ENCODE data around the gene EYA2.
"Not testable (repeated sequence)": the region's sequence is repeated elsewhere in the genome, so short reads cannot be mapped to it uniquely, and the experiment has no call there.

The EYA2 gene

DNA sequence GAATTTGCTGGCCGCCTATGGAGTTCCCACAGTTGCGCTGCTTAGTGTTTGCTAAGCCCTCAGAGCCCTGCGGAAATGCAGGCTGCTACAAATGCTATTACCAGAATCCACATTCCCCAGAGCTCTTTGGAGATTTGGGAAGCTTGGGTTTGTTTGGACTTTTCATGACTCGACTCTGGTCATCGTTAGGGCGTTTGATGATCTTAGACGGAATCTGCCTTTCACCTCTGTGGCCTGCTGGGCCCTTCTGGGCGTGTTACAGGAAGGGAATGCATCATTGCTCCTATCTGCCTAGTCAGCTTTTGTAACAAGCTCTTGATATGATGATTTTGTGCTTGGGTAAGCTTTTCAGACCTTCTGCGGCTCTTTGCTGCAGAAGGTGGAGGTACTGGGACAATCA is 50.8 kb downstream of the EYA2 start:
- H3K4me3 ChIP-seq (ENCODE audit: low read length) = no peak overlapping the region
- DNase-seq (ENCODE audit: low read depth, low spot score) = no peak

- no peak overlapping the region for H3K4me3 ChIP-seq (ENCODE audit: low read length)
- DNase-seq (ENCODE audit: low read depth, low spot score) = no peak
These were observed 51.6 kb downstream of the EYA2 start for GRCh38 chr20:46946181-46946624.

DNA sequence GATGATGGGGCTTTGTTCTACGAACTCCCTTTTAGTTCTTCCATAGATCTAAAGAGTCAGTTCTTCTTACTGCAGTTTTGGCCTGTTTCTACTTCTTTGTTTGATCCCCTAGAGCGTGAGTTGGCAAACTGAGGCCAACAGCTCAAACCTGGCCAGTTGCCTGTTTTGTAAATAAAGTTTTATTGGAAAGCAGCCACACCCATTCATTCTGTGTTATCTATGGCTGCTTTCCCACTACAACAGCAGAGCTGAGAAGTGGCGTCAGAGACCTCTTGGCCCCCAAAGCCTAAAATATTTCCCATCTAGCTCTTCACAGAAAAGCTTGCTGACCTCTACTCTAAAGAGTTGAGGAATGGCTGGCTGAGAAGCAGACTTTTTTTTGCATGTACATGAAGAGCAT is 52.2 kb downstream of the EYA2 start:
- H3K4me3 ChIP-seq (ENCODE audit: low read length) = no peak overlapping the region
- DNase-seq (ENCODE audit: low read depth, low spot score) = no peak

DNA sequence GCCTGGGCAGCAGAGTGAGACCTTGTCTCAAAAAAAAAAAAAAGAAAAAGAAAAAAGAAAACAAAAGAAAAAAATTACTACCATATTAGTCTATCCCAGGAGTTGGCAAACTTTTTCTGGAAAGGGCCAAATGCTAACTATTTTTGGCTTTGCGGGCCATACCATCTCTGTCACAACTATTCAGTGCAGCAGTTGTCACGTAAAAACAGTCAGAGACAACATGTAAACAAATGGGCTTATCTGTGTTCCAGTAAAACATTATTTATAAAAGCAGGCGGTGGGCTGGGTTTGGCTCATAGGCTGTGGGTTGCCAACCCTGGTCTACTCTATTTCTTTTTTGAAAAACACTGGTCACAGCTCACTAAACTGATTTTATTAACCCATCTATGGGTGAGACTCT is 53.4 kb downstream of the EYA2 start:
- DNase-seq (ENCODE audit: low read depth, low spot score) = no peak
- H3K4me3 ChIP-seq (ENCODE audit: low read length) = no peak overlapping the region

DNA sequence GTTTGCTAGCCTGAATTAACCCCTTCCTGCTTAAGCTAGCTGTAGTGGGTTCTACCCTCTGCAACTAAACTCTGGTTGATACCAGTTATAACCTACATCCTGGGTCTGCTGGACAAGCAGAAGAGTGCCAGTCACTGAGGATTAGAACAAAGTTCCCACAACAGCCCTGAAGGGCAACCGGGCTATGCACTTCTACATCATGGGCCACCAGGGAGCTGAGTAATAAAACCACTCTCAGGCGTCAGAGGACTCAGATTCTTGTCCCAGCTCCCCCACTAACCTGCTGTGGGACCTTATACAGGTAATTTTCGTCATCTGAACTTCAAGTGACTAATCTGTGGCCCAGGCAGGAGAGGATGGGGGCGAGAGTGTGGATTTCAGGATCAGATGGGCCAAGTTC is 56.8 kb downstream of the EYA2 start:
- no peak for DNase-seq (ENCODE audit: low read depth, low spot score)

GRCh38 chr20:46951840-46952497 is 57.3 kb downstream of the EYA2 start:
- no peak overlapping the region for H3K4me3 ChIP-seq (ENCODE audit: low read length)
- DNase-seq (ENCODE audit: low read depth, low spot score) = no peak

More for the DNA sequence above, 56.8 kb downstream of the EYA2 start:
- H3K4me3 ChIP-seq (ENCODE audit: low read length) = no peak overlapping the region

GRCh38 chr20:46953596-46953995 is 59.0 kb downstream of the EYA2 start:
- H3K4me3 ChIP-seq (ENCODE audit: low read length) = no peak overlapping the region
- no peak for DNase-seq (ENCODE audit: low read depth, low spot score)

- no peak for DNase-seq (ENCODE audit: low read depth, low spot score)
- H3K4me3 ChIP-seq (ENCODE audit: low read length) = no peak overlapping the region
These were observed 59.9 kb downstream of the EYA2 start for GRCh38 chr20:46954490-46955038.

- DNase-seq (ENCODE audit: low read depth, low spot score) = no peak
- H3K4me3 ChIP-seq (ENCODE audit: low read length) = no peak overlapping the region
These were observed 61.2 kb downstream of the EYA2 start for GRCh38 chr20:46955601-46956556.

GRCh38 chr20:46959081-46959692 is 64.5 kb downstream of the EYA2 start:
- no peak for DNase-seq (ENCODE audit: low read depth, low spot score)
- no peak overlapping the region for H3K4me3 ChIP-seq (ENCODE audit: low read length)

- no peak for DNase-seq (ENCODE audit: low read depth, low spot score)
- no peak overlapping the region for H3K4me3 ChIP-seq (ENCODE audit: low read length)
These were observed 65.2 kb downstream of the EYA2 start for GRCh38 chr20:46959821-46960220.

GRCh38 chr20:46960536-46960935 is 65.9 kb downstream of the EYA2 start:
- DNase-seq (ENCODE audit: low read depth, low spot score) = no peak
- no peak overlapping the region for H3K4me3 ChIP-seq (ENCODE audit: low read length)

- not testable (repeated sequence) for H3K4me3 ChIP-seq (ENCODE audit: low read length); DNase-seq (ENCODE audit: low read depth, low spot score)
These were observed 67.3 kb downstream of the EYA2 start for GRCh38 chr20:46961968-46962367.

GRCh38 chr20:46962452-46963195 is 68.0 kb downstream of the EYA2 start:
- H3K4me3 ChIP-seq (ENCODE audit: low read length) = no peak overlapping the region
- no peak for DNase-seq (ENCODE audit: low read depth, low spot score)

GRCh38 chr20:46963196-46963529 is 68.5 kb downstream of the EYA2 start:
- H3K4me3 ChIP-seq (ENCODE audit: low read length) = no peak overlapping the region
- DNase-seq (ENCODE audit: low read depth, low spot score) = no peak

DNA sequence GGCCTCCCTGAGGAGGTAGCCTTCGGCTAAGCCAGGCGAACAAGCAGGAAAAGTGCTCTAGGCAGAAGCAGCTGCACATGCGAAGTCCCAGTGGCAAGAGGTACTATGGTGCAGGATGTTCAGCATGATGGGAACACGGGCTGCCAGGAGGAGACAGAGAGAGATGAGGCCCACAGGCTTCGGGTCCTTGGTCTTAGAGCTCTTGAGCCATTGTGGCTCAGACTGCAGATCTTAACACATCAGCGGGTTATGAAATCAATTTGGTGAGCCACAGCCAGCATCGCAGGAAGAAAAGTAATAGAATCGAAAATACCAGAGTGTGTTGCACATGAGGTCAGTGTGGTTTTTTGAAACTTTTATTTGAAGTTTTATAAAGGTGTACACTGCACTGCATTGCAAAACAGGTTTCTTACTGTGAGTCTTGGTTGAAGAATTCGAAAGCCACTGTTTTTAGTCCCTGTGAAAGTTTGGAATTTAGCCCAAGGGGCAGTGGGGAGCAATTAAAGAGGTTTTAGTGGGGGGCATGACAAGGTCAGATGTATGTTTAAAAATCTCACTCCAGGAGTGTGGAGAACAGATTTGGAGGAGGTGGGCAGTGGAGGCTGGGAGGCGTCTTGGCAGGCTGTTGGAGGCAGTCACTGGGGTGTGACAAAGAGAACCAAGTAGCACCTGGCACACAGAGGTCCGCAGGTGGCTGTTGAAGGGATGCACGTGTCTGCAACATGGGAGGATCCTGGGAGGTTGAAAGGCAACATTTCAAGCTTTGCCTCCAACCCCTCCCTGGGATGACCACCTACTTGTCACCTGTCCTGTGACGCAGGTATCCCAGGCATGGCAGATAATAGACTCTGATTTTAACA is 69.3 kb downstream of the EYA2 start:
- H3K4me3 ChIP-seq (ENCODE audit: low read length) = no peak overlapping the region
- no peak for DNase-seq (ENCODE audit: low read depth, low spot score)

- no peak overlapping the region for H3K4me3 ChIP-seq (ENCODE audit: low read length)
- no peak for DNase-seq (ENCODE audit: low read depth, low spot score)
These were observed 70.2 kb downstream of the EYA2 start for GRCh38 chr20:46964618-46965455.
